Measurements from ENCODE around the gene MSANTD7. TPM values are rescaled to one million over a fixed set of nuclear protein-coding genes. Genes with fewer than 3 reads are reported as not detected.
A peak's percentile ranks its signal among the peaks of the same experiment; 100 is the strongest.

MSANTD7 gene, protein sequence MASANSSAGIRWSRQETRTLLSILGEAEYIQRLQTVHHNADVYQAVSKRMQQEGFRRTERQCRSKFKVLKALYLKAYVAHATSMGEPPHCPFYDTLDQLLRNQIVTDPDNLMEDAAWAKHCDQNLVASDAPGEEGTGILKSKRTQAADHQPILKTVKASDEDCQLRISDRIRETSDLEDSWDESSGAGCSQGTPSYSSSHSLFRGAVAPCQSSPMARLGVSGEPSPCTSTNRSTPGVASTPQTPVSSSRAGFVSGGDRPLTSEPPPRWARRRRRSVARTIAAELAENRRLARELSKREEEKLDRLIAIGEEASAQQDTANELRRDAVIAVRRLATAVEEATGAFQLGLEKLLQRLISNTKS
- total RNA-seq (2014; rRNA removed; shearing (Covaris generic)): 13.8 and 15.9 TPM in 2 replicates
- 7.2 and 7.4 TPM in 2 replicates for polyA plus RNA-seq (2016; fragmentation: Nextera tagmentation; extraction: Ambion mirVana)

DNA sequence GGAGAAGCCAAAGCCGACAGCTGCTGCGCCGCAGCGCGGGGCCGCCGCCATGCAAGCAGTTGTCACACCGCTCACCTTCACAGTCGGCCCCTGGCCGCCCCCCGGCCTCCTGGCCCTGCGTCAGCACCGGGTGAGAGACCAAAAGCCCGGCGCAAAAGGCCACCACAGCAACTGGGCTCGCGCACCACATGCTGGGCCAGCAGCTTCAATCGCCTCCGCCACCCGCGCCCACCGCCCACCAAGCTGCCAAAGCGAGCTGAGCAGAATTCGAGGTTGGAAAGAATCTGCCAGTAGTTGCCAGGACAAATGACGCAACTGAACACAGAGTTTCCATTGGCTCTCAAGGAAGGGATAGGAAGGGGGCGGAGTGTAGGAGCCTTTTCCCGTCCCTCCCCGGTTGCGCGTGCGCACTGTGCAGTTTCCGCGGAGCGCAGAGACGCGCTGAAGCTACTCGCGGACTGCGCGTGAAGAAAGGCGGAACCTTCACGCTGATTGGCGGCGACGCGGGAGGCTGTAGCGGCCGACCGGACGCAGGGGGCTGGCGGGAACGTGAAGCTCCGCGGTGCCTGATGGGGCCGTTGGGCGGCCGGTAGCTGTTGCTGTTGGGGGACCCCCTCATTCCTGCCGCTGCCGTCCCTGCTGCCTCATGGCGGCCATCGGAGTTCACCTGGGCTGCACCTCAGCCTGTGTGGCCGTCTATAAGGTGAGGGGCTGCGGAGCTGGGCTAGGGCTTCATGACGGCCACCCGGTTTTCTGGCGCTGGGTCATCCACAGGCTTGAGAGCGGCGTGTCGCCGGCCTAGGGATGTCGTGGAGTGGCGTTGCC lies at the start of gene MSANTD7, which contains the start of the genes CDNF and HSPA14:
Gene MSANTD7 (plus strand): TSS at position 550 of the 825 bp plus-strand sequence. CDS start 3,979 bp downstream, outside the sequence.
Gene CDNF (minus strand): TSS at position 281 of the 825 bp plus-strand sequence. CDS start 91 bp downstream, at position 190.
Gene HSPA14 (plus strand): TSS at position 550 of the 825 bp plus-strand sequence. CDS start 97 bp downstream, at position 647.
- 0 to 2% methylated on average over 72 of the region's 72 CpGs for WGBS, 2 experiments (ENCODE audit: low coverage in 1 of 2, low lambda C conversion rate in 2 of 2, missing lambda C conversion rate in 2 of 2)
- in situ Hi-C loops (cut with MboI): no loop called here

DNA sequence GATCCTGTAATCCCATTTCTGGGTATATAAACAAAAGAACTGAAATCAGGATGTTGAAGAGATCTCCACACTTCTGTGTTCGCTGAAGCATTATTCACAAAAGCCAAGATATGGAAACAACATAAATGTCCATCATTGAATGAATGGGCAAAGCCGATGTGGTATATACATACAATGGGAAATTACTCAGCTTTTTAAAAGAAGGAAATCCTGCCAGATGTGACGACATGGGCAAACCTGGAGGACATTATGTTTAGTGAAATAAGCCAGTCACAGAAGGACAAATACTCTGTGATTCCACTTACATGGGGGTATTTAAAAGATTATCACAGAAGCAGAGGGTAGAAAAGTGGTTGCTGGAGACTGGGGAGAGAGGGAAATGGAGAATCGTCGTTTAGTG lies 39.5 kb upstream of the MSANTD7 start:
- Histone ChIP-seq H3K9me2 (ENCODE audit: insufficient read depth) (no peaks in the 10 kb centered on the region), H3F3A (ENCODE audit: insufficient read depth) (no peaks in the 10 kb centered on the region), H3K4me3 (no peak overlapping the region), H3K36me3 (ENCODE audit: low read depth) (no peaks in the 10 kb centered on the region), H3K9ac (no peak overlapping the region), H2AFZ (no peak overlapping the region), H3K27ac (no peak overlapping the region), H3K9me3 (ENCODE audit: low read depth) (no peaks in the 10 kb centered on the region), H3K4me1 (ENCODE audit: insufficient read depth) (no peaks in the 10 kb centered on the region), H3K27me3 (replicated peaks; ENCODE audit: insufficient read depth) (peaks cover 32% of the 10 kb centered on the region), H4K20me1 (ENCODE audit: insufficient read depth) (no peaks in the 10 kb centered on the region), H3K4me2 (ENCODE audit: unreplicated experiment) (no peak overlapping the region), H3K79me2 (ENCODE audit: insufficient read depth) (no peaks in the 10 kb centered on the region)
- no peak for TF ChIP-seq EZH2 (IDR thresholded peaks at IDR 0.05; ENCODE audit: insufficient read depth, poor library complexity, severe bottlenecking)
- TF ChIP-seq EZH2phosphoT487 (IDR thresholded peaks at IDR 0.05; ENCODE audit: insufficient read depth, low read depth): no peak
- in situ Hi-C loops (cut with MboI): no loop called here
- 23 to 25% methylated on average over 5 of the region's 5 CpGs for WGBS, 2 experiments (ENCODE audit: low coverage in 1 of 2, low lambda C conversion rate in 2 of 2, missing lambda C conversion rate in 2 of 2)
- no peak for DNase-seq

More for the DNA sequence above, at the start of gene MSANTD7, which contains the start of the genes CDNF and HSPA14:
- Histone ChIP-seq H3K36me3 (ENCODE audit: low read depth) (peaks cover 30% of the 10 kb centered on the region), H3K4me1 (ENCODE audit: insufficient read depth) (peaks cover 12% of the 10 kb centered on the region), H3K9ac (peak within 1 kb of the TSS; percentile 91), H3K4me3 (peak within 1 kb of the TSS; percentile 87), H3K79me2 (ENCODE audit: insufficient read depth) (peaks cover 48% of the 10 kb centered on the region), H3K9me2 (ENCODE audit: insufficient read depth) (no peaks in the 10 kb centered on the region), H3F3A (ENCODE audit: insufficient read depth) (no peaks in the 10 kb centered on the region), H3K27me3 (replicated peaks; ENCODE audit: insufficient read depth) (no peaks in the 10 kb centered on the region), H3K4me2 (ENCODE audit: unreplicated experiment) (peak within 1 kb of the TSS; percentile 84), H3K27ac (peak within 1 kb of the TSS; percentile 83), H3K9me3 (ENCODE audit: low read depth) (no peaks in the 10 kb centered on the region), H2AFZ (peak within 1 kb of the TSS; percentile 95), H4K20me1 (ENCODE audit: insufficient read depth) (no peaks in the 10 kb centered on the region)
- DNase-seq: peak; percentile 99
- TF ChIP-seq EZH2 (IDR thresholded peaks at IDR 0.05; ENCODE audit: insufficient read depth, poor library complexity, severe bottlenecking) (no peak), EZH2phosphoT487 (IDR thresholded peaks at IDR 0.05; ENCODE audit: insufficient read depth, low read depth) (no peak)

DNA sequence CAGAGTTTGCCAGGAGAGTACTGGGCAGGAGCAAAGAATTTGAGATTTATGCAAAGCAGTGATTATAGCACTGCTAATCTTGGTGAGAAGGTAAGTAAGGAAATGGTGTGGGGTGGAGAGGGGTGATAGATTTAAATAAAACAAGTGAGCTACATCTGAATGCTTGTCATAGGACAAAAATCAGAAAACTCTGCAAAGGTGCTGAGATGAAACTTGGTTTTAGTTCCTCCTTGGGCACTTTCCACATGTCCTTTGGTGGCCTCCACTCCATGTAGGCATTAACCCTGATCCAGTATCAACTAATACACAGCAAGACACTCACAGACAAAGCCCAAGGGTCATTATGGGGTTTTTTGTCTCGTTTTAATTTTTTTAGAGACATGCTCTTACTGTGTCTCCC lies 37.7 kb upstream of the MSANTD7 start:
- H3K9me2 ChIP-seq (ENCODE audit: insufficient read depth): no peaks in the 10 kb centered on the region
- no peak overlapping the region for H2AFZ ChIP-seq
- no peaks in the 10 kb centered on the region for H3F3A ChIP-seq (ENCODE audit: insufficient read depth)
- no peaks in the 10 kb centered on the region for H4K20me1 ChIP-seq (ENCODE audit: insufficient read depth)
- peaks cover 32% of the 10 kb centered on the region for H3K27me3 ChIP-seq (replicated peaks; ENCODE audit: insufficient read depth)
- H3K79me2 ChIP-seq (ENCODE audit: insufficient read depth): no peaks in the 10 kb centered on the region
- H3K36me3 ChIP-seq (ENCODE audit: low read depth): no peaks in the 10 kb centered on the region
- H3K4me3 ChIP-seq: no peak overlapping the region
- no peaks in the 10 kb centered on the region for H3K9me3 ChIP-seq (ENCODE audit: low read depth)
- no peak for DNase-seq
- no peak overlapping the region for H3K27ac ChIP-seq
- H3K9ac ChIP-seq: no peak overlapping the region
- H3K4me1 ChIP-seq (ENCODE audit: insufficient read depth): no peaks in the 10 kb centered on the region
- TF ChIP-seq EZH2 (IDR thresholded peaks at IDR 0.05; ENCODE audit: insufficient read depth, poor library complexity, severe bottlenecking) (no peak), EZH2phosphoT487 (IDR thresholded peaks at IDR 0.05; ENCODE audit: insufficient read depth, low read depth) (no peak)
- 0 to 24% methylated on average over 1 of the region's 1 CpG for WGBS, 2 experiments (ENCODE audit: low coverage in 1 of 2, low lambda C conversion rate in 2 of 2, missing lambda C conversion rate in 2 of 2)
- no peak overlapping the region for H3K4me2 ChIP-seq (ENCODE audit: unreplicated experiment)
- in situ Hi-C loops (cut with MboI): no loop called here

DNA sequence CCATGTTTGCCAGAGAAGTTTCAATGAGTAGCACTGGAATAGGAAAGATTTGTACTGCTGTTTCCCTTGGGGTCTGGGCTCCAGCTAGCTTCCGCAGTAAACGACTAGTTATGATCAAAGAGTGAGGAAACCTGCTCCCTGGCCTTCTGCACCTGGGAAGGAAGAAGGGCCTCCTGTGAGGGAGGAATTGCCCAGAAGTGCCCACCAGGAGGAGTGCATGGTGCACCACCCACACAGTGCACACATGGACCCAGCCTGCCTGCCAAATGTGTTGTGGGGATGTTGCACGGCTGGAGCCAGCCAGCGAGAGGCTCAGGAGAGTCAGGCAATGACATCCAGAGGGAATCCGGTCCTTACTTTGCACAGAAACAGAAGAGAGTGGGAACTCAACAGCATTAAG lies 36.4 kb upstream of the MSANTD7 start:
- DNase-seq: no peak
- no peak overlapping the region for H2AFZ ChIP-seq
- no peak overlapping the region for H3K4me2 ChIP-seq (ENCODE audit: unreplicated experiment)
- H3K9me2 ChIP-seq (ENCODE audit: insufficient read depth): no peaks in the 10 kb centered on the region
- no peaks in the 10 kb centered on the region for H3K36me3 ChIP-seq (ENCODE audit: low read depth)
- WGBS, 2 experiments (ENCODE audit: low coverage in 1 of 2, low lambda C conversion rate in 2 of 2, missing lambda C conversion rate in 2 of 2): 31 to 36% methylated on average over 5 of the region's 5 CpGs
- H4K20me1 ChIP-seq (ENCODE audit: insufficient read depth): no peaks in the 10 kb centered on the region
- no peak overlapping the region for H3K4me3 ChIP-seq
- H3K27ac ChIP-seq: no peak overlapping the region
- TF ChIP-seq EZH2 (IDR thresholded peaks at IDR 0.05; ENCODE audit: insufficient read depth, poor library complexity, severe bottlenecking) (no peak), EZH2phosphoT487 (IDR thresholded peaks at IDR 0.05; ENCODE audit: insufficient read depth, low read depth) (no peak)
- H3K9me3 ChIP-seq (ENCODE audit: low read depth): no peaks in the 10 kb centered on the region
- no peaks in the 10 kb centered on the region for H3K4me1 ChIP-seq (ENCODE audit: insufficient read depth)
- in situ Hi-C loops (cut with MboI): no loop called here
- H3K79me2 ChIP-seq (ENCODE audit: insufficient read depth): no peaks in the 10 kb centered on the region
- no peak overlapping the region for H3K9ac ChIP-seq
- peaks cover 32% of the 10 kb centered on the region for H3K27me3 ChIP-seq (replicated peaks; ENCODE audit: insufficient read depth)
- H3F3A ChIP-seq (ENCODE audit: insufficient read depth): no peaks in the 10 kb centered on the region
